Activated CD8-positive, alpha-beta memory T cell treated with anti-CD3 and anti-CD28 coated beads for 24 hours (primary cell): ENCODE measurements around the gene CREB3L1.

Experiments used
- DNase-seq: peaks from one replicate; pipeline ENCODE4 v3.0.0-alpha.2; 2020

Gene CREB3L1

GRCh38 chr11:46367916-46368267, 90.4 kb downstream of the CREB3L1 start:
- no peak for DNase-seq

- DNase-seq: peak; percentile 83
Measured at GRCh38 chr11:46369458-46370152, 92.1 kb downstream of the CREB3L1 start.

GRCh38 chr11:46370253-46370652, 92.8 kb downstream of the CREB3L1 start:
- no peak for DNase-seq
